GM21619 (cell line): ENCODE measurements around the gene DUSP22.
A peak's percentile ranks its signal among the peaks of the same experiment; 100 is the strongest.
"Not testable (repeated sequence)": the region's sequence is repeated elsewhere in the genome, so short reads cannot be mapped to it uniquely, and the experiment has no call there.

Source experiments
- ATAC-seq: cut with Tn5 transposase; IDR thresholded peaks from one replicate; pipeline ENCODE4 v1.9.1; 2021; ENCODE audit not compliant: unreplicated experiment

Gene DUSP22

DNA sequence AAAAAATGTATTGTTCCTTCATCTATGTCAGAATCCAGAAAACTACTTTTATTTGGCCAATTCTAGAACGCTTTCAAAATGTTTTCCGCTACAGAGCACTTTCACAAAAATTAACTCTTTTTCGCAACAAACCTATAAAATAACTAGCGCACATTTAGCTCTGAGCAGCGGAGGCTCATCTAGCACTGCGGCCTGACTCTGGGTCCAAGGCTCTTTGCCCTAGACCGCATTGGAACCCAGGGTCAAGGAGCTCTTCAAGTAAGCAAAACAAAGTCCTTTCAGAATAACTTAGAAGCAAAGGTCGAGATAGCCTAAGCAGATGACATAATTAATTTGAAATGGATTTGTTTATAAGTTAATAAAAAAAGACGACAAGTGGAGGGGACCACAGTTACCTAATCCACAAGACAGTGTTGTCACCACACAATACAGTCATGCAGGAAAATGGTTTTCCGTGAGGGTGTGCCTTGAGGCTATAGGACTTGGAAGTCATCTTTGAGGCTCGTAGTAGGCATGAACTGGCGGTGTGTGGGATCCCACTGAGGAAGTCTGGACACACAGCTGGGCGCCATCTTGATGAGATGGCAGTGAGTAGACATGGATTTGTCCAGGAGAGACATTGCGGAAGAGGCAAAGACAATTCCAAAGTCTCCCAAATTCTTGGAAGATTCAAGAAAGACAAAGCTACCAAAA, 70.1 kb downstream of the DUSP22 start:
- ATAC-seq, result no peak

DNA sequence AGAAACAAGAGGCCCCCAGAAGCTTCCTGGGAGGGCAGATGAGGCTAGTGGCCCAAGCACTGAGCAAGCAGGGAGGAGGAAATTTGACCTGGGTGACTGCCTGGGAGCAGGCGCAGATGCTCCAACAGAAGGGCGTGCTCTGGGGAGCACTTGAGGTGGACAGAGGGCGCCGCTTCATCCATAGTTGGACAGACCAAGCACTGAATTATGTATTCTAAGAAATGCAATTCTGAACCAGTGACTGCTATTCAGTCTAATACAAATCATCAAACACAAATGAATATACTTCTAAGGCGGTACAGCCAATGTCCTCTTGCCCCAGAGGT, 70.6 kb downstream of the DUSP22 start:
- ATAC-seq, result no peak

DNA sequence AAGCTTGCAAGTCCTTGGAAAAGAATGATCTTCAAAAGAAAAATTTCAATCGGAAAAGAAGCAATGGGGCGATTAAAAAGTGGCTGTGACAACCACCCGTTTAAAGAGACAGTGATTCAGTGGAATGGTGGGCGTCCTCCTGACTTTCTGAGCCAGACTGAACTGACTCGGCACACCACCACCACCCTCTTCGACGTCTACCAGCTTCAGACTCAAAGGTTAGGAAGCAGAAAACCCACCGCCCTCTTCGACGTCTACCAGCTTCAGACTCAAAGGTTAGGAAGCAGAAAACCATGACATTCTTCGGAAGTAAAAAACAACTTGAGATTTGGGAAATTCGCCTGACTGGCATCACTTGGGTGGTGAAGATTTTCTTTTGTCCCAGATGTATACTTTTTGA, 71.0 kb downstream of the DUSP22 start:
- ATAC-seq, result no peak

DNA sequence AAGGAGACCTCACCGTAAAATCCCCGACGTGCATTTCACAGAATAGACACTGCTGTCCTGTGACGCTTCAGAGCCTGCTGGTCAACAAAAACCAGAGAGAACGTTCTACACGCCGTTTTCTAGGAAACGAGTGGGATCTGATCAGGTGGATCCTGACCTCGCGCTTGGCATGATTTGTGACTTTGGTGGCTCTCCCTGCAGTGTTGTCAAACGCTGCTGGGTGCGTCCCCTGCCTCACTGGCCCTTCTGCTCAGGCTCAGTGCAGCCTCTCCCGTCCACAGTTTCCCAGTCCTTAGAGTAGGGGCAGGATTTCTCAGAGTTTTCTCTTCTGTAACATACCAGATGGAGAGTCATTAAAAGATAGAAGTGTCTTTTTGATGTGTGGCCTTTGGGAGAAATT, 71.6 kb downstream of the DUSP22 start:
- no peak for ATAC-seq

DNA sequence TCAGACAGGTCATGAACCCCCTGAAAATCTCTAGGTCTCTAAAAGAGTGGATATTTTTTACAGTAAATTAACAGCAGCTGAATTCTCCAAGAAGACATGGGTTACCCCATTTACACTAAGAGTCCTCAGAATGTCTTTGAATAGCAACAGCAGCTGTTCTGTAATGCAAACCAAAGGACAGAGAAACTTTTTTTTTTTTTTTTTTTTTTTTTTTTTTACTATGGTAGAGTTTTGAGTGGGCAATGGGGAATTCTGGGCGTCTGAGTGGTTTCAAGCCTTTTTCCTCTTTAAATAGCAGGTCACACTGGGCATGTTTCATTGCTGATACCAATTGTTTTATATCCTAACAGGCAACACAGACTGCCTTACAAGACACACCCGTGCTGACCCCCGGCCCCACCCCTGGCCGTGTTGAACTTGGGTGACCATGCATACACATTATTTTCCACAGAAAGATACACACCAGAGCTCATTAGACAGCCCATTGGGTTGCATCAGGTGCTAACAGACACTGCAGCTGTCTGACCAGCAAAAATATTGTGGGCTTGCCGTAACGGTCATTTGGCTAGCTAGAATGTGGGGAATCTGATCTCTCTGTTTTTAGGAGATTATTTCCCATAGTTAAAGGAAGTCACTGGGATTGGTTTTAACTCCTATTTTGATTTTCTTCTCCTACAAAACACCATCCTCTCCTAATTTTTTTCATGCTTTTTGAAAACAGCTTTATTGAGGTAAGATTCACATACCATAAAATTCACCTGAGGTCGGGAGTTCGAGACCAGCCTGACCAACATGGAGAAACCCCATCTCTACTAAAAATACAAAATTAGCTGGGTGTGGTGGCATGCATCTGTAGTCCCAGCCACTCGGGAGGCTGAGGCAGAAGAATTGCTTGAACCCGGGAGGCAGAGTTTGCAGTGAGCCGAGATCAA, 72.6 kb downstream of the DUSP22 start:
- ATAC-seq, result peak; percentile 59

DNA sequence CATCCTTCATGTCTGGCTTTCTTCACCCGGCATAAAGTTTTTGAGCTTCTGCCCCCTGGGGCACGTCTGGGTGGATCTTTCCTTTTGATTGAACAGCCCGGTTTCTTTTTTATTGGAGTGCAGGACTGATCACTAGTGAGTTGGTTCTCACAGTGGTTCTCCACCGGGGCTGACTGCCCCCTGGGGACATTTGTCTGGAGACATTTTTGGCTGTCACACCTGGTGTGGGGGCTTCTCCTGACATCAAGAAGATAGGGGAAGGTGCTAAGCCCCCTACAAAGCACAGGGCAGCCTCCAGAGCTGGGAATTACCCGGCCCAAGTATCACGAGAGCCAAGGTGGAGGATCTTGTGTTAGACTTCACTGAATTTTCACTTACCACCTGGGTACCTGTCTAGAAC, 73.5 kb downstream of the DUSP22 start:
- no peak for ATAC-seq

DNA sequence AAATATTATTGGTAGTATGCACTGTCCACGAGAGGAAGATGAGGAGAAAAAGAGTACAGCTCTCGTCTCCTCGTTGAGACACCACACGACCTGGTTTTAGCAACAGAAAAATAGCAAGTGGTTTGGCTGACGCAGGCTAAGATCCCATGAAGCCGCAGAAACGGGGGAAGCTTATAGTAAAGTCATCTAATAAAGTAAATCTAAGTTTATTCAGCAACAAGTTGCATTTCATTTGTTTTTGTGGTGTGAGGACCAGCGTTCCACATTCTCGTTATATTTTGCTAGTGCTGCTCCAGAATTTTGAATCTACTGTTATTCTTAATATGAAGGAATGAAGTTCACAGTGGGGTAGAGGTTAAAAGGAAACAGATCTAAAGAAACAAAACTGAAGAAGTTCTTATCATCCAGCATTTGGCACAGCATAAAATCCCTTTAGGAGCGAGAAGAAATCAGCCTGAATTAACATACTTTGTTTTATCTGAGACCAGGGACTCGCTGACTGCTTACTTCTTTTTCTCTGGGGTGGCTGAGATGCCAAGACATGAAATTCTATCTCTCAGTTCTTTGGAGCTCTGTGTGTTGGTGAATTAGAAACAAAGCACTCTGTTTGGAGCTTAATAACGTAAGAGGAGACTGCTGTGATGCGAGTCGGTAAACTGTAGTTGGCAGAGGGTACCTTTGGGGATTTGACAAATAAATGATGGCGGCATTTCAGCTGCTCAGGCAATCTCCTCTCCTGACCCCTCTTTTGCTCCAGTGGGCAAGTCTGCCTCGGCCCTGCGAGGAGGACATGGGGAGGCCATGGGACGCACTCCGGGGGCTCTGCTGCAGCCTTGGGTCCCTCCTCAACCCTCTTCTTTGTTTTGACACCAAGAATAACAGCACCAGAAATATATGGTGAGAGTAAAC, 74.4 kb downstream of the DUSP22 start:
- ATAC-seq, result no peak

DNA sequence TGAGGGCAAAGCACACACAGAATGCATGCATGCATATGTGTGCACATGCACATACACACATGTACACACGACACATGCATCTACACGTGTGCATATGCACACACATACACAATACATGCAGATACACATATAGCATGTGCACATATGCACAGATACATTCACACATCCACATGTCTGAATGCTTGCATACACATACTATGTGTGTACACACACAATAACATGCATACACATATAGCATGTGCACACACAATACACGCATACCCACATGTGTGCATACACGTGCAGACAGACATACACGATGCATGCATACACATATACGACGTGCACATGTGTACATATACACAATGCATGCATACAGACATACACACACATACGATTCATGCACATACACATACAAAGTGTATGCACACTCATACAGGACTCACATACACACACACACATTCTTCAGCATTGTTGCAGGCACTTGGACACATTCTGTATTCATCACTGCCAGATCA, 75.1 kb downstream of the DUSP22 start:
- no peak for ATAC-seq

DNA sequence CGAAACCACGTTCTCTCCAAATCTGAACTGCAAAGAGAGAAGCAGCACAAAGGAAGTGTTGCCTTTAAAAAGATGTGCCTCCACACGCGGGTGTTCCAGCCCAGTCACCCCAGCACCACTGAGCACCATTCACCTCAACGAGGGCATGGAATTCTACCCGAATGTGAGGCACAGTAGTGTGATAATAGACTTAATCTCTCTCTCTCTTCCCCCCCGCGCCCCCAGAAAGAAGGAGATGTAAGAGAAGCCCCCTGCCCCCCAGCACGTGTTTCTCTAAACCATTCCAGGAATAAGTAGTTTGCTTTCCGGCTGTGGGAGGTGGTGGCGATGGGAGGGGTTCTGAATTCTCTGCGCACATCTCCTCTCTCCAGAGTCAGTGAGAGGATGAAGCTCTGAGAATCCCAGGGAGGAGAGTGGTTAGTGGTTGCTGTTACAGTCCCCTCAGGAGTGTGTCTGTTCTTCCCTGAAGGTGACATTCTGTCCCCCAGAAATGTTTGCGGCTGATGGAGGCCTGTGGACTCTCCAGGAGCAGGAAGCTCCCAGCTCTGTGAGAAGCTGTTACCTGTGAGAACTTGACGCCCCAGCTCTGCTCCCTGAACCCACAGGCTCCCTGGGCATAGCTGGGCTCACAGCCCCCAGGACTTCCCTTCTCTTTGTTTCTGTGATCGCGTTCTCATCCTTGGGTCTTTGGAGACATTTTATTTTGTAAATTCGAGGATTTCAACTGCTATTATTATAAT, 75.8 kb downstream of the DUSP22 start:
- ATAC-seq, result no peak

DNA sequence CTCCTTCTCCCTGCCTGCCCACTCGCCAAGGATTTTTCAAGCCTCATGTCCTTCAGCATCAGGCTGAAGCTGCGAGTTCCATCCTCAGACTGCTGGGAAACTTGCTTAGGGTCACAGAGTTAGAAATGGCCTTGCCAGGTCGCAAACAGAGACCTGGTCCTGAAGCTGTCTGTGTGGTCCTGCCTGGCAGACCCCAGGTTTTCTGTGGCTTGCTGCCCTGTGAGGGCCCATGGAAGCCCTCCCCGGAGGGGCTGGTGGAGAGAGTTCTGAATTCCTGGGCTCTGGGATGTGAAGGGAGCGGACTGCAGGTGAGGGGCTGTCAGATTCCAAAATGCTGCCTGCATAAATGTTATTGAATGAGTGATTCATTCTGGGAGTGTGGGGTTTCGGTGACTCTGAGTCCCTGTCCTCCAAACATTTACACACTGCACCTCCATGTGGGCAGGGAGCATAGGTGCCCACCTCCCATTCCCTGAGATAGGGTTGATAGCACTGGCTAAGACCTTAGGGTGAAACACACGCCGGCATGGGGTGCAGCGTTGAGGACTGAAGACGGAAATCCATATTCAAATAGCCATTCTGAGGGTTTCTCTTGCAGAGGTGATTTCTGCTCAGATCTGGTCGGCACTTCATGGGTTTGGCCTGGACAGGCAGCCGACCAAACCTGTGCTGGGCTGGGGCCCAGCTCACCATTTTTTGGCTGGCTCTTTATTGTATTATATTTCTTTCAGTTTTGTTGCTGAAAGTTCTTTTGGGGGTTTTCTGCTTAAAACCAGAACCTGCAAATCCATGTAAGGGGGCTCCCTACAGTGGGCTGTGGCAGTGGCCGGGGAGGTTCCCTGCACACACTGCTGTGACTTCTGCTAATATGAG, 77.5 kb downstream of the DUSP22 start:
- ATAC-seq, result no peak

DNA sequence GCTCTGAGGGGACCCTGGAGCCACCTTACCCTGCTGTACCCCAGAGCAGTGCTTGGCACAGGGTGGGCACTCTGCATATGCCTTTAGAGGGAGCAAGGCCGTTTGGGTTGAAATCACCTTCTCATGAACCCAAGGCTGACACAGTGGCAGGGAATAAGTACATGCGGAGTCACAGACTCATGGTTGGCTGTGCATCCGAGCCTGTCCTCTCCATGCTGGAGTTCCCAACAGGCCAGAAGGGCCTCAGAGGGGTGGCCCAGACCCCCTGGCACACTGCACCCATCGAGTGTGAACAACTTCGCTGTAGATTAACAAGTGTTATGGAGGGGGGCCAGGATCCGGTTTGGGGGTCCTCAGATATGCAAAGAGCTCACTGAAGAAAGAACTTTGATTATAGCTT, 78.3 kb downstream of the DUSP22 start:
- no peak for ATAC-seq

DNA sequence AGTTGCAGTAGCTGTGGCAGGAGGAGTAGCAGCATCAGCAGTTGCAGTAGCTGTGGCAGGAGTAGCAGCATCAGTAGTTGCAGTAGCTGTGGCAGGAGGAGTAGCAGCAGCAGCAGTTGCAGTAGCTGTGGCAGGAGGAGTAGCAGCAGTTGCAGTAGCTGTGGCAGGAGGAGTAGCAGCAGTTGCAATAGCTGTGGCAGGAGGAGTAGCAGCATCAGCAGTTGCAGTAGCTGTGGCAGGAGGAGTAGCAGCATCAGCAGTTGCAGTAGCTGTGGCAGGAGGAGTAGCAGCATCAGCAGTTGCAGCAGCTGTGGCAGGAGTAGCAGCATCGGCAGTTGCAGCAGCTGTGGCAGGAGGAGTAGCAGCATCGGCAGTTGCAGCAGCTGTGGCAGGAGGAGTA, 79.6 kb downstream of the DUSP22 start:
- not testable (repeated sequence) for ATAC-seq

DNA sequence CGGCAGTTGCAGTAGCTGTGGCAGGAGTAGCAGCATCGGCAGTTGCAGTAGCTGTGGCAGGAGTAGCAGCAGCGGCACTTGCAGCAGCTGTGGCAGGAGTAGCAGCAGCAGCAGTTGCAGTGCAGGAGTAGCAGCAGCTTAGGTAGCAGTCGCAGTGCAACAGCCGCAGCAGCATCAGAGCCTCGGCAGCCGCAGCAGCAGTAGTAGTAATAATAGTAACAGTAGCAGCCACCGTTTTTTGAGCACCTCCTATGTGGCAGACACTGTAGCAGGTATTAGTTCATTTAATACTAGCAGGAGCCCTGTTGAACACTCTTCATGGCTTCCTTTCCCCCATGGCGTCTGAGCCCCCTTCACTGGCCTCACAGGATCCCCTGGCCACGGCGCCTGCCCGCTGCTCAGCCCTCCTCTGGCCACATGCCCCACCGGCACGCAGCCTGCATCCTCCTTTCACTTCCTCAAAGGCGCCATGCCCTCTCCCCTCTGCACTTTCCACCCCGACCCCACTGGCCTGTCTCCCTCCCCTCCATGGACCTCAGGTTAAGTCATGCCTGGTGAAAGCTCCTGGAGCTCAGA, 80.1 kb downstream of the DUSP22 start:
- ATAC-seq, result peak; percentile 64

DNA sequence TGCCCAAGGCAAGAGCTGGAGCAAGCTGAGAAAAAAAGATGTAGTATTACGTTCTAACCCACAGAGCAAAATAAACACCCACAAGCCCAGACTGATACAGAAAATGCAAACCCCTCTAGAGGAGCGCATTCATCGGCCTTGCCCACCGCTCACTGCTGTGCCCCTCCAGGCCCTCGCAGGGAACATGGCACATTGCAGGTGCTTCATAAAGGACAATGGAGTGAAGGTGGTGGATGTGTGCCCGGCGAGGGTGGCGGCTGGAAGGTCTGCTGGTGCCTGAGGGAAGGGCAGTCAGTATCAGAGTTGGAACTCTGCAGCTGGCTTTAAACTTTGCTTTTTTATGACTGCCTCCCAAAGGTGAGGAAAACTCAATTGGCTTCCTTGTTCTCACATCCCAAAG, 80.7 kb downstream of the DUSP22 start:
- no peak for ATAC-seq

DNA sequence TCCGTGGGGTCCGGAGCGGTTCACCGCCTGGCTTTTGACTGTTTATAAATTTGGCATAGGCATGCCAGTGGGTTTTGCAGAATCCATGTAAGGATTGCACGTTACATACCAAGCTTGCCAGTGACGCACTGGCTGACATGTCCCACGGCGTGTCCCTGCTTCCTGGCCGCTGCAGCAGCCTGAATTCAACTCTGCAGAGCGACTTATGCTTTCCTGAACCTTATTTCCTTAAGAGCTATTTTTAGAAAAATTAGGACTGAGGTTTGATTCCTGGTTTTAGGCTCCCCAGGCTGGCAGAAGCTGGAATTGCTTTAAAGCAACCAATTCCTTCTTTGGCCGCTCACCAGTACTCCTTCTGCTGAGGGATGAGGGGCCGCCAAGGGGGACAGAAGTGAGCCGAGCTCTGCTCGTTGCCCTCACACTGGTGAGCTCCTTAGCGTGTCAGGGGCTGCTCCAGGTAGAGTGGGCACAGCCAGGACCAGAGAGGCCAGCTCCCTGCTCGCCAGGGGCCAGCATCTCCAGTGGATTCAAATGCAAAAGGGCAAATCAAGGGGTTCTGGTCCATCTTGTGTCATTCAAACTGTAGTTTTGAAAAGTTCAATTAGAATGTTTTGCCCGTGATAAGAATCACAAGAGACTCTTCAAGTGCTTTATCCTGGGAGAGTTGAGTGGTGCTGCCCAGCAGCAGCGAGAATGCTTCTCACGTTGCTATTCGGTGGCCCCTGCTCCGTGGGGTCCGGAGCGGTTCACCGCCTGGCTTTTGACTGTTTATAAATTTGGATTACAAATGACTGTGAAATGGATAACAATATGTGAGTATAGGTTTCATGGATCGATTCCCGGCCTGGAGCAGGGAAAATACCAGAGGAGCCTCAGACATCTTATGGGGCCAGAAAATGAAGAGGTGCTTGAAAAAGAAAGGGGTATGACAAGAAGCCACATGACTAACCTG, 81.8 kb downstream of the DUSP22 start:
- ATAC-seq, result no peak

DNA sequence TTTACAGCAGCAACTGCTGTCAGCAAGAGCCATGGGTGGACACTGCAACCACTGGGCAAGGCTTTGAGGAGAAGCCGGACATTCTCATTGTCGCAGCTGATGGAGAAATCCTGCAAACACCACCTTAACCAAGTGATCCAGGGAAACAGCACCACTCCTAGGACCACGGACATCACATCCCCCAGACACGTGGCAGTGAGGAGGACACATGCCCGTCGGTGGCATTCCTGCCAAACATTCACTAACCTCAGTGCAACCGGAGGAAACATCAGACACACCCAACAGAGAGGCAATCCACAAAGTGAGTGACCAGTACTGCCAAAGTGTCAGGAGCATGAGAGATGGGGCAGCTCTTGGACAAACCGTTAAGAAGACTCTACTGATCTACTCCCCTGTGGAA, 82.7 kb downstream of the DUSP22 start:
- no peak for ATAC-seq

DNA sequence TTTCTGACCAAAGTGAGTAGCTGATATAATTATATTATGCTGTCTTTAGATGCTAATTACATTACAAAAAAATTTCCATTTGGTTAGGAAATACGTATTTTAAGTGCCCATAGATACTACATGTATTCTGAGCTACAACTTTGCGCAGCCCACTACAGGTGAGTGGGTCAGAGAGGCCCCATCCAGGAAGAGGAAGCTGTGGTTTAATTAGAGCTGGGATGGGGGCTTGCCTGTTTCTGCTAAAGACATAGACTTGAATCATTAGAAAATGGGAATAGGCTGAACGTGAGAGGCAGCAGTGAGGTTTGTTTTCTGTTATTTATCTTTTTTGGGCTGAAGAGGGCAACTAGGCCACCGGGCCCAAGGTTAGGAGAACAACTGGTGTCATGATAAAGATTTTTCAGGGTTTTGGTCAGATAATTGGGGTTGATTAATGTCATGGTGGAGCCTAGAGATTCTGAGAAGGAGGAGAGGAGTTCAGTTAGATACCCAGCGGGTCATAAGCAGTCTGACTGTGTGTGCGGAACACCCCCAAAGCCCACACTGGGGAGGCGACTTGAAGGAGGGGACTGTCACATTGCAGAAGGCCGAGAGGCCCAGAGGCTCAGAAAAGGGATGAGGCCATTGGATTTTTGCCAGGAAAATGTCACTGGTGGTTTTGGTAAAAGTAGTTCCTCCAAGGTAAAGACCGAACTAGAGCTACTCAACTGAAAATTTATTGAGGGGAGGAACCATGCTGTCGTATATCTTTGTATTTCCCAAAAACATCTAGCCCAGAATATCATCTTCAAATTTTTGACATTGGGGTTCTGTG, 84.7 kb downstream of the DUSP22 start:
- no peak for ATAC-seq
